ENCODE data around the gene ATG4C.
"Not testable (repeated sequence)": the region's sequence is repeated elsewhere in the genome, so short reads cannot be mapped to it uniquely, and the experiment has no call there.

Gene ATG4C, protein sequence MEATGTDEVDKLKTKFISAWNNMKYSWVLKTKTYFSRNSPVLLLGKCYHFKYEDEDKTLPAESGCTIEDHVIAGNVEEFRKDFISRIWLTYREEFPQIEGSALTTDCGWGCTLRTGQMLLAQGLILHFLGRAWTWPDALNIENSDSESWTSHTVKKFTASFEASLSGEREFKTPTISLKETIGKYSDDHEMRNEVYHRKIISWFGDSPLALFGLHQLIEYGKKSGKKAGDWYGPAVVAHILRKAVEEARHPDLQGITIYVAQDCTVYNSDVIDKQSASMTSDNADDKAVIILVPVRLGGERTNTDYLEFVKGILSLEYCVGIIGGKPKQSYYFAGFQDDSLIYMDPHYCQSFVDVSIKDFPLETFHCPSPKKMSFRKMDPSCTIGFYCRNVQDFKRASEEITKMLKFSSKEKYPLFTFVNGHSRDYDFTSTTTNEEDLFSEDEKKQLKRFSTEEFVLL

DNA sequence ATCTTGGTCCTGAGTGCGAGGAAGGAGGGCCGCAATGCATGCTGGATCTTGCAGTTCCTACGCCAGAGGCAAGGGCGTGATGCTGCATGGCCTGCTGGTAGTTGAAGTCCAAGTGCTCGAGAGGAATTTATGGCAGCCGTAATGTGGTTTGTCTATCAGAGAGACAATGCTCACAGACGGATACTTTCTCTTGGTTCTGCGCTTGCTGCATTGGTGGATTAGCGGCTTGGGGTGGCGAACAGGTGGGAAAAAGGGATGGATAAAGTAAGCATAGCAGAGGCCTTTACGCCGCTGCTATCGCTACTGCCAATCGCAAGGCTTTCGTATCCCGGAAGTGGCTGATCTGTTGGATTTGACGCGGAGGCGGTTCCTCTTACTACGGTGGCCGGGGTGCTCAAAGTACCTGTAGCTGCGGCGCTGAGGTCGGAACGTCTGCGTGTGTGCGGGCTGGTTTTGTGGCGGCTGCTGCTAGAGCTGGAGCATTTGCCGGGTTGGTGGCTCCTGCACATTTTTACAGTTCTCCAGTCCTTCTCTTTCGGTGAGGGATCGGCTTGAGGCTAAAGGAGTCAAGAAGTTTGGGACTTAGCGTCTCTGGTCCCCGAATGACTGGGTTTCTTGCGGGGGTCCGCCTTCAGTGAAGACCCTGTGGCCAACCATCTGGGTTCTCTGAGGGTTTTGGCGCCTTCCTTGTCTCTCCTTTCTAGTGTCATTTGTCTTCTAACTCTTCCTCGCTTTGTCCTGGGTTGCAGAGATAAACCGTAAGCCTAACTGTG is at the start of gene ATG4C:
Gene ATG4C, plus strand, starts transcription at position 397 of the 773 bp plus-strand sequence. CDS start 19,655 bp downstream, outside the sequence.
- peak; percentile 95 for FAIRE-seq

DNA sequence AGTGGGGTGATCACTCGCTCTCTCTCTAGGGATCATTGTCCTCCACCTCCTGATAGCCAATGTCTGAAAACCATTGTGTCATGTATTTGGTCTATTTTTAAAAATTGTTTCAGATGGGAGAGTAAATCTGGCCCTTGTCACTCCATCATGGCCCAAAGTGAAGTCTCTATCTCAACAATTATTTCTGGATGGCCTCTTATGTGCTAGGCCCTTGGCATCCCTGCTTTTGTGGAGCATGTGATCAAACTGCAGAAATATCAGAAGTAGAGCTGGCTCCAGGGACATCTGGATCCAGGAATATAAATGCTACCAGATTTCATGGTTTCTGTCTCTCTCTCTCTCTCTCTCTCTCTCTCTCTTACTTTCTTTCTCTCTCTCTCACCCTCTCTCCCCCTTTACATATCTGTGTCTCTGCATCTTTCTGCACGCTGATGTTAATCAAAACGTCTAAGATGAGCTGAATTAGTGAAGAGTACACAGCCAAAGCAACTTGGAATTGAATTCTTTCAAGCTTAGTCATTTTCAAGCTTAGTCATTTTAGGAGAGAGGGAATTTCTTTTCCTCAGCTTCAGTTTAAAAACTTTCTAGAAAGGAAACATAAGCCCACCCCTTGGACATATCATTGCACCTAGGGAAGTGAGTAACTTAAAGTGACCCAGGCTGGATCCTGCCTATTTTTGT is 48.3 kb upstream of the ATG4C start:
- no peak for FAIRE-seq

GRCh38 chr1:62740701-62741100 is 43.2 kb upstream of the ATG4C start:
- FAIRE-seq = not testable (repeated sequence)

GRCh38 chr1:62744611-62745577 is 39.0 kb upstream of the ATG4C start:
- FAIRE-seq = no peak

DNA sequence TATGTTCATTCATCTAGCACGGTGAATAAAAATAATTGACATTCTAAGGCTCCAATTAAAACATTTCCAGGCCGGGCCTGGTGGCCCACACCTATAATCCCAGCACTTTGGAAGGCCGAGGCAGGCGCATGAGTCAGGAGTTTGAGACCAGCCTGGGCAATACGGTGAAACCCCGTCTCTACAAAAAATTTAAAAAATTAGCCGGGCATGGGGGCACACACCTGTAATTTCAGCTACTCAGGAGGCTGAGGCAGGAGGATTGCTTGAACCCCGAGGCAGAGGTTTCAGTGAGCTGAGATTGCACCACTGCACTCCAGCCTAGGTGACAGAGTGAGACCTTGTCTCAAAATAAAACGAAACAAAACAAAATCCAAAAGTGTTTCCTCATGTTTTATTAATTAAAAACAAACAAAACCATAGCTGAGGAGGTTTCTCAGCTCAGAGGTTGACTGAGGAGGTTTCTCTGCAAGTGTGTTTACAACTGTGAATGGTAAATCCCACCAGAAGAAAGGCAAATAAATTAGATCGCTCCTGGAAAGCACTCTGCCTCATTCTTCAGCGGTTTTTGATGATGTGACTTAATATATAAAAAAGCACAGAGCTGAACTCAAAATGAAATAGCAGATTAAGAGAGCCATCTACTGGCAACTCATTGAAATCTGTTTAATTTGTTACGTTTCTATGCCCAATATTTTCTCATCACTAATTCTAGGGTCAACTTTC is 37.7 kb upstream of the ATG4C start:
- peak; percentile 95 for FAIRE-seq

DNA sequence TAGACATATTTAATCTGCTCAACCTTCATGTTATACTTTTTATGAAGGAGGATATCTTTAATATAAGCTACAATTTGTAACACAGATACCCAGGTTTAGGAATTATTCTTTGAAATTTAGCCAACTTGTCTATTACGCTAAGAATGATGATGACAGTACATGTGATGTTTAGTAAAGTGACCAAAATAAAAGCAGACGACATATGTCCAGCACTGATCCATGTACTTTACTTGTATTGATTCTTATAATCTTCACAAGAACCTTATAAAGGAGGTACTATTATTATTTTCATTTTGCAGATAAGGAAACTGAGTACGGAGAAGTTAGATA is 37.2 kb upstream of the ATG4C start:
- FAIRE-seq = no peak

DNA sequence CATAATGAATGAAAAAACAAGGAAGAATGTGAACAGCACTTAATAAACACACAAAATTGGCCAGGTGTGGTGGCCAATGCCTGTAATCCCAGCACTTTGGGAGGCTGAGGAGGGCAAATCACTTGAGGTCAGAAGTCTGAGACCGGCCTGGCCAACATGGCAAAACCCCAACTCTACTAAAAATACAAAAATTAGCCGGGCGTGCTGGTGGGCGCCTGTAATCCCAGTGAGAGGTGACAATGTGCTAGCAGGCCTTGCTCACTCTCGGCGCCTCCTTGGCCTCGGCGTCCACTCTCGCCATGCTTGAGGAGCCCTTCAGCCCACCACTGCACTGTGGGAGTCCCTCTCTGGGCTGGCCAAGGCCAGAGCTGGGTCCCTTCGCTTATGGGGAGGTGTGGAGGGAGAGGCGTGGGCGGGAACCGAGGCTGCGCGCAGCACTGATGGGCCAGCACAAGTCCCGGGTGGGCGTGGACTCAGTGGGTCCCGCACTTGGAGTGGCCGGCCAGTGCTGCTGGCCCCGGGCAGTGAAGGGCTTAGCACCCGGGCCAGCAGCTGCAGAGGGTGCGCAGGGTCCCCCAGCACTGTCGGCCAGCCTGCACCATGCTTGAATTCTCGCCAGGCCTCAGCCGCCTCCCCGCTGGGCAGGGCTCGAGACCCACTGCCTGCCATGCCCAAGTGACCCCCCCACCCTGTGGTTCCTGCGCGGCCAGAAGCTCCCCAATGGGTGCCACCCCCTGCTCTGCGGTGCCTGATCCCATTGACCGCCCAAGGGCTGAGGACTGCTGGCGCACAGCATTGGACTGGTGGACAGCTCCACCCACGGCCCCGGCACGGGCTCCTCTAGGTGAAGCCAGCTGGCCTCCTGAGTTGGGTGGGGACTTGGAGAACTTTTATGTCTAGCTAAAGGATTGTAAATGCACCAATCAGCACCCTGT is 30.6 kb upstream of the ATG4C start:
- no peak for FAIRE-seq

DNA sequence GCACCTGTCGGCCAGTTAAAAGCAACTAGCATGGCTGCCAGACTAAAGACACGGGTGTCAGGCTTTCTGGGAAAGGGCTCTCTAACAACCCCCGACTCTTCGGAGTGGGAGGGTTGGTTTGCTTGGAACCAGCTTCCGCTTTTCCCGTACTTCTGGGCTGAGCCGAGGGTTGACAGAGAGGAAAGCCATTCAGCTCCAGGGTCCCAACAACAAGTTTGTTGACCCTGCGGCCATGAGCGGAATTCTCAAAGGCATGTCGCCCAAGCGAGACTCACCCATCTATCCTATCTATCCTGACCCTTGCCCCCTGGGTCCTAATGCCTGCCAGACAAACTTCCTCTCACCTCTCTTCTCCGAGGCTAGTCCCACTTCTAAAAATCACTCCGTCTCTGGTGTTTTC is 29.0 kb upstream of the ATG4C start:
- not testable (repeated sequence) for FAIRE-seq

- FAIRE-seq = not testable (repeated sequence)
These were observed 27.6 kb upstream of the ATG4C start for GRCh38 chr1:62756255-62756884.

DNA sequence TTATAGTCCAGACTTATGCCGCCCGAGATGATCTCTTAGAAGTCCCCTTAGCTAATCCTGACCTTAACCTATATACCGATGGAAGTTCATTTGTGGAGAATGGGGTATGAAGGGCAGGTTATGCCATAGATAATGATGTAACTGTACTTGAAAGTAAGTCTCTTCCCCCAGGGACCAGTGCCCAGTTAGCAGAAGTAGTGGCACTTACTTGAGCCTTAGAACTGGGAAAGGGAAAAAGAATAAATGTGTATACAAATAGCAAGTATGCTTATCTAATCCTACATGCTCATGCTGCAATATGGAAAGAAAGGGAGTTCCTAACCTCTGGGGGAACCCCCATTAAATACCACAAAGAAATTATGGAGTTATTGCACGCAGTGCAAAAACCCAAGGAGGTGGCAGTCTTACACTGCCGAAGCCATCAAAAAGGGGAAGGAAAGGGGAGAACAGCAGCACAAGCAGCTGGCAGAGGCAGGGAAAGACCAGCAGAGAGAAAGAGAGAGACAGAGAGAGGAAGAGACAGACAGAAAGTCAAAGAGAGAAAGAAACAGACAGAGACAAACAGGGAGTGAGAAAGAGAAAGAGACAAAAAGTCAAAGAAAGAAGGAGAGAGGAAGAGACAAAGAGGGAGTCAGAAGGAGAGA is 24.6 kb upstream of the ATG4C start:
- not testable (repeated sequence) for FAIRE-seq

DNA sequence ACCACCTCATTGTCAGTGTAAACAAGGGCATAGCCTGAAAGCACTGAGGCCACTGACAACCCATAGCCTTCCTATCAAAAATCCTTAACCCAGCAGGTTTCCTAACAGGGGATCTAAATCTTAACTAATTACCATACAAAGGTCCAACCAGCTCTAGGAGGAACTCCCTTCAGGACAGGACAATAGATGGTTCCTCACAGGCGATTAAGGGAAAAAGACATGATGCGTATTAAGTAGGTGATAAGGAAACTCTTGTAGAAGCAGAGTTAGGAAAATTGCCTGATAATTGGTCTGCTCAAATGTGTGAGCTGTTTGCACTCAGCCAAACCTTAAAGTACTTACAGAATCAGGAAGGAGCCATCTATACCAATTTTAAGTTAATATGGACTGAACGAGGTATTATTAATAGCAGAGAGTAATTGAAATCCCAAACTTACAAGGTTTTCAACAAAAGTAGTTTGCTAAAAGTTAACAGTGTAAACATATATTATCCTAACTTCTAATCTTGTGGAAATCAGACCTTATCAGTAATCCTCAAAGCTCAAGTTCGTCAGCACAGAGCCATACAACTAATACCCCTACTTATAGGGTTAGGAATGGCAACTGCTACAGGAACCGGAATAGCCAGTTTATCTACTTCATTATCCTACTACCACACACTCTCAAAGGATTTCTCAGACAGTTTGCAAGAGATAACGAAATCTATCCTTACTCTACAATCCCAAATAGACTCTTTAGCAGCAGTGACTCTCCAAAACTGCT is 23.7 kb upstream of the ATG4C start:
- not testable (repeated sequence) for FAIRE-seq

GRCh38 chr1:62761223-62761870 is 22.6 kb upstream of the ATG4C start:
- FAIRE-seq = not testable (repeated sequence)

- FAIRE-seq = not testable (repeated sequence)
These were observed 21.9 kb upstream of the ATG4C start for GRCh38 chr1:62762027-62762426.

DNA sequence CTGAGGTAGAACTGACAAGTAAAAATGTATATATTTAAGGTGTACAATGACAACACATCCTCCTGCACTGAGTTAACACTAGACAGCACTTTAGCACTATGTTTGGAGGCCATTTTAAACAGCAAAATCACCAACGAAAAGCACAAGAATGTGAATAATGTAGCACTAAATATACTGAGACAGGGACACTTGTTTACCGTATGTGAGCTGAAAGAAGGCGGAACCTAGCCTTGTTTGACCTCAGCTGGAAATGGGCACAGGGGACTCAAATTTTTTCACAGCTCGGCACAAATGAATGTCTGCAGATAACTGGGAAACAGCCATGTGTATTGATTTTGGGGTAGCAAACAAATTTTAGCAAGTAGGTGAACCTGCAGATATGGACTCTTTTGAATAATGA is 18.0 kb upstream of the ATG4C start:
- no peak for FAIRE-seq

GRCh38 chr1:62768551-62768950 is 15.4 kb upstream of the ATG4C start:
- FAIRE-seq = not testable (repeated sequence)

DNA sequence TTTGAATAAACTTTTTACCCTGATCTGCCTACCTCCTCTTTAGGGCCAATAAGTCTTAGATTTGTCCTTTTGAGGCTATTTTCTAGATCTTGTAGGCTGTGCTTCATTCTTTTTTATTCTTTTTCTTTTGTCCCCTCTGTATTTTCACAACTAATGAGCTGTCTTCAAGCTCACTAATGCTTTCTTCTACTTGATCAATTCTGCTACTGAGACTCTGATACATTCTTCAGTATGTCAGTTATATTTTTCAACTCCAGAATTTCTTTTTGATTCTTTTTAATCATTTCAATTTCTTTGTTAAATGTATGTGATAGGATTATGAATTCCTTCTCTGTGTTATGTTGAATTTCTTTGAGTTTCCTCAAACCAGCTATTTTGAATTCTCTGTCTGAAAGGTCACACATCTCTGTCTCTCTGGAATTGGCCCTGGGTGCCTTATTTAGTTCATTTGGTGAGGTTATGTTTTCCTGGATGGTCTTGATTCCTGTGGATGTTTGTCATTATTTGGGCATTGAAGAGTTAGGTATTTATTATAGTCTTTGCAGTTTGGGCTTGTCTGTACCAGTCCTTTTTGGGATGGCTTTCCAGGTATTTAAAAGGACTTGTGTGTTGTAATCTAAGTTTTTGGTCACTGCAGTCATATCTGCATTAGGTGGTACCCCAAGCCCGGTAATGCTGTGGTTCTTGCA is 11.2 kb upstream of the ATG4C start:
- no peak for FAIRE-seq

DNA sequence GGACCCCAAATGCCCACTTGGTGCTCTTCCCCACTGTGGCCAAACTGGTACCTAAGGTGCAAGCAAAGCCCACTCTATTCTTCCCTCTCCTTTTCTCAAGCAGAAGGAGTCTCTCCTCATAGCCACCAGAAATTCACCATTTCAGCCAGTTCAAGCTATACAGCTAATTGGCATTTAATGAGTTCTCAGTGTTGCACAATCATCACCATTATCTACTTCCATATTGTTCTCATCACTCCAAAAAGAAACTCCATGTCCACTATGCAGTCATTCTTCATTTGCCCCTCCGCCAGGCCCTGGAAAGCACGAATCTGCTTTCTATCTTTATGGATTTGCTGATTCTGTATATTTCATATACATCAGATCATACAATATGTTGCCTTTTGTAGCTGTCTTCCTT is 9.9 kb upstream of the ATG4C start:
- no peak for FAIRE-seq
